ENCODE results near the gene MEGF10. TPM values are rescaled to one million over a fixed set of nuclear protein-coding genes. Genes with fewer than 3 reads are reported as not detected.

MEGF10 gene
- total RNA-seq, 1 experiment from 2014 or later, result 1.1 TPM

Small RNAs within 50 kb of the gene (small RNA-seq; reads per million reads assigned to genes)
- gene AC010424.1, result not detected

Other genes starting within 250 kb of the MEGF10 start
- gene C5orf63, start 217.3 kb upstream of the MEGF10 start, total RNA-seq (2014; rRNA removed; shearing (Covaris generic)), result 0.37 and 1.9 TPM in 2 replicates
- gene PRRC1, start 226.8 kb downstream of the MEGF10 start, total RNA-seq (2014; rRNA removed; shearing (Covaris generic)), result 29.0 and 36.9 TPM in 2 replicates

All from HT1080 (cell line).